ENCODE results near the gene GLT6D1.

GRCh38 chr9:135673941-135674340, 34.6 kb upstream of the GLT6D1 start:
- no peak for TF ChIP-seq CTCF (conservative IDR thresholded peaks at IDR 0.05)
- no peak for TF ChIP-seq EZH2 (IDR thresholded peaks at IDR 0.05; ENCODE audit: low read depth)

Data from PC-9 (cell line).